WERI-Rb-1 (cell line): ENCODE measurements around the gene RIPOR2.

Experiments used
- DNase-seq: peaks from one replicate; pipeline ENCODE4 v3.0.0-alpha.2; 2020
- H3K27ac ChIP-seq: fragments of 250-450 bp; sonication (Bioruptor Pico); 2 replicates; pipeline ENCODE4 v1.5.1; 2020; ENCODE audit warnings: mild to moderate bottlenecking, moderate library complexity
- H3K27me3 ChIP-seq: fragments of 250-450 bp; sonication (Bioruptor Pico); 2 replicates; pipeline ENCODE4 v1.5.1; 2021; ENCODE audit warnings: mild to moderate bottlenecking, low read depth, moderate library complexity; ENCODE audit not compliant: insufficient read depth, severe bottlenecking
- H3K36me3 ChIP-seq: fragments of 250-450 bp; sonication (Bioruptor Pico); 2 replicates; pipeline ENCODE4 v1.5.1; 2020; ENCODE audit warnings: mild to moderate bottlenecking, moderate library complexity
- H3K4me3 ChIP-seq: 2 replicates; pipeline ENCODE4 v1.5.1; 2011; ENCODE audit warnings: low read depth, mild to moderate bottlenecking, control low read depth, low read length
- H3K9me3 ChIP-seq: fragments of 250-450 bp; sonication (Bioruptor Pico); 2 replicates; pipeline ENCODE4 v1.5.1; 2021; ENCODE audit warnings: mild to moderate bottlenecking, moderate library complexity; ENCODE audit not compliant: severe bottlenecking
- TF ChIP-seq, protein P1 (sequence below): IDR thresholded peaks from 2 replicates; pipeline ENCODE4 v1.5.1; 2011; ENCODE audit warnings: low read depth, mild to moderate bottlenecking, control low read depth, inconsistent platforms, low read length

Gene RIPOR2

GRCh38 chr6:24931718-24932691 lies 3.8 kb downstream of the RIPOR2 start:
- Histone ChIP-seq H3K9me3 (no peaks in the 10 kb centered on the region), H3K36me3 (no peaks in the 10 kb centered on the region), H3K27me3 (no peaks in the 10 kb centered on the region), H3K4me3 (no peak overlapping the region), H3K27ac (no peak overlapping the region)
- TF ChIP-seq, protein P1, sequence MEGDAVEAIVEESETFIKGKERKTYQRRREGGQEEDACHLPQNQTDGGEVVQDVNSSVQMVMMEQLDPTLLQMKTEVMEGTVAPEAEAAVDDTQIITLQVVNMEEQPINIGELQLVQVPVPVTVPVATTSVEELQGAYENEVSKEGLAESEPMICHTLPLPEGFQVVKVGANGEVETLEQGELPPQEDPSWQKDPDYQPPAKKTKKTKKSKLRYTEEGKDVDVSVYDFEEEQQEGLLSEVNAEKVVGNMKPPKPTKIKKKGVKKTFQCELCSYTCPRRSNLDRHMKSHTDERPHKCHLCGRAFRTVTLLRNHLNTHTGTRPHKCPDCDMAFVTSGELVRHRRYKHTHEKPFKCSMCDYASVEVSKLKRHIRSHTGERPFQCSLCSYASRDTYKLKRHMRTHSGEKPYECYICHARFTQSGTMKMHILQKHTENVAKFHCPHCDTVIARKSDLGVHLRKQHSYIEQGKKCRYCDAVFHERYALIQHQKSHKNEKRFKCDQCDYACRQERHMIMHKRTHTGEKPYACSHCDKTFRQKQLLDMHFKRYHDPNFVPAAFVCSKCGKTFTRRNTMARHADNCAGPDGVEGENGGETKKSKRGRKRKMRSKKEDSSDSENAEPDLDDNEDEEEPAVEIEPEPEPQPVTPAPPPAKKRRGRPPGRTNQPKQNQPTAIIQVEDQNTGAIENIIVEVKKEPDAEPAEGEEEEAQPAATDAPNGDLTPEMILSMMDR: no peak
- DNase-seq: no peak

- H3K4me3 ChIP-seq: no peak overlapping the region
- H3K27me3 ChIP-seq: no peaks in the 10 kb centered on the region
- DNase-seq: no peak
- H3K9me3 ChIP-seq: no peaks in the 10 kb centered on the region
- H3K27ac ChIP-seq: no peak overlapping the region
- TF ChIP-seq, protein P1: no peak
- no peaks in the 10 kb centered on the region for H3K36me3 ChIP-seq
Observed at GRCh38 chr6:24931296-24931695, 4.5 kb downstream of the RIPOR2 start.

DNA sequence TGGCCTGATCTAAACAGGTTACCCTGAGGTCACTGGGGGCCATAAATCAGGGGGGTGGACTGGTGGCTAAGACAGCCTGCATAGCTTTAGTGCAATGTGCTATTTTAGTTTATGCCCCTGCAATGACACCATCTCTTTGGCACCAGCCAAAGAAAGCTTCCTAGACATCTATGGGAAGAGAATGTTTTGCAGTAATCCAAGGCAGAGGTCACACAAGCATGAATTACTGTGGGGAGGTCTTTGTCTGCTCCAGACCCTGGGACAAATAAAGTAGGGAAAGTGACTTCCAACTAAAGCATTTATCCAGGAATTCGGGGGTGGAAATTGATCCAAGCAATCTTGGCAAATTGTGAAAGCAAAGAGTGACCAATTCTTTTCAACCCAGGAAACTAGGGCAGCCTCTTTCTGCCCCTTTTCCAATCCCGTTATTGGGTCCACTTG lies 5.3 kb downstream of the RIPOR2 start:
- H3K9me3 ChIP-seq: no peaks in the 10 kb centered on the region
- H3K4me3 ChIP-seq: no peak overlapping the region
- DNase-seq: no peak
- H3K27me3 ChIP-seq: no peaks in the 10 kb centered on the region
- H3K27ac ChIP-seq: no peak overlapping the region
- TF ChIP-seq, protein P1: no peak
- H3K36me3 ChIP-seq: no peaks in the 10 kb centered on the region

GRCh38 chr6:24929242-24929641 lies 6.5 kb downstream of the RIPOR2 start:
- Histone ChIP-seq H3K36me3 (no peaks in the 10 kb centered on the region), H3K4me3 (no peak overlapping the region), H3K27ac (no peak overlapping the region), H3K27me3 (no peaks in the 10 kb centered on the region), H3K9me3 (no peaks in the 10 kb centered on the region)
- DNase-seq: no peak
- TF ChIP-seq, protein P1: no peak

DNA sequence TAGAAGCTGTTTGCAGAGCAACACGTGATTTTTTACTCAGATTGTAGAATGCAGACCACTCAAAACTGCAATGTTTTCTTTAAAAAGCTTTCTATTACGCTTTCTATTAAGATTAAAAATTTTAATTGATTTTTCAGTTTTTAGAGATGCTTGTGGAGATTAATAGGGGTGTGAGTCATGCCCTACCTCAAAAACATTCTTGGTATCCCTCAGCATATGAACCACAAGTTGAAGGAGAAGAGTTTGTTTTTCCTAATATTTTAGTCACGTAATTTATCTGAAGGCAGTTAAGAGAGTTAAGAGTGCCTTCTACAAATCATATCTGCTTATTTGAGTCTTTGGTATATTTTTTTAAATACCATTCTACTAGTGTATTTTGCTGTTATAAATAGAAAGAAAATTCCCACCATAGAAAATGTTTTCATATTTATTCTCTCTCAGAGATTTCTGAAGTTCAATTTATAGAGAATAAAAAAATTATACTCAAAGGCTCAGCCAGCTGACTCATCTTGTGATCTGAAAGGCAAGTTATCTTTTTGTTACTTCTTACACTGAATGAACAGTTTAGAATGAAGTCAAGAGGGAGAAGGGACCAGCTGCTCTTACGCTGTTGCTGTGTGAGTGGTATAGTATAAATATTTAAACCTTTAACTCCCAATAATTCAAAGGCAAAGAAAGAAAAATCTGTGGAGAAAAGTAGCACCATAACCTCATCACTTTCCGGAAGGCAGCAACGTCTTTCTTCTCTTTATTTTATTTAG lies 7.6 kb downstream of the RIPOR2 start:
- Histone ChIP-seq H3K4me3 (no peak overlapping the region), H3K27me3 (no peaks in the 10 kb centered on the region), H3K27ac (no peak overlapping the region), H3K36me3 (no peaks in the 10 kb centered on the region), H3K9me3 (no peaks in the 10 kb centered on the region)
- DNase-seq: no peak
- TF ChIP-seq, protein P1: no peak
